Testis (tissue), 3 donors: ENCODE measurements around the gene SGSM2. TPM values are rescaled to one million over a fixed set of nuclear protein-coding genes. Genes with fewer than 3 reads are reported as not detected.

Source experiments
- DNase-seq: peaks from one replicate; pipeline ENCODE4 v3.0.0-alpha.2; 2019
- H3K27ac ChIP-seq, 2 donors: fragments of 200-600 bp; sonication (generic); one replicate each; pipeline ENCODE4 v1.5.1; 2019
- H3K27me3 ChIP-seq: fragments of 200-600 bp; sonication (generic); one replicate; pipeline ENCODE4 v1.5.1; 2019
- H3K36me3 ChIP-seq: fragments of 200-600 bp; sonication (generic); one replicate; pipeline ENCODE4 v1.5.1; 2017; ENCODE audit warnings: low read depth; ENCODE audit errors: missing control alignments
- H3K4me1 ChIP-seq: fragments of 200-600 bp; sonication (generic); one replicate; pipeline ENCODE4 v1.5.1; 2019
- H3K4me3 ChIP-seq, 2 donors: fragments of 200-600 bp; sonication (generic); one replicate each; pipeline ENCODE4 v1.5.1; 2017 to 2019
- H3K9me3 ChIP-seq: fragments of 200-600 bp; sonication (generic); one replicate; pipeline ENCODE4 v1.5.1; 2017
- POLR2A ChIP-seq: fragments of 450-650 bp; IDR thresholded peaks from one replicate; pipeline ENCODE4 v1.6.1; 2017; ENCODE audit warnings: antibody characterized with exemption, mild to moderate bottlenecking, moderate library complexity
- WGBS, 2 donors: methylation state at CpG; one replicate each; pipeline ENCODE4 v1.1.5; 2018; 5-methylcytosine and 5-hydroxymethylcytosine counted together
- intact Hi-C: fragments of 100-400 bp; cut with DNase I; formaldehyde crosslinking; loops from one replicate; pipeline ENCODE4 v1.15.1; 2023; ENCODE audit warnings: low total_unique reads
- polyA plus RNA-seq: library from polyadenylated mRNA; stranded (reverse); fragments of 350-450 nt; fragmentation: Illumina TruSeq; extraction: RNeasy Lipid Tissue Mini Kit (QIAGEN cat#74804); gene quantifications from one replicate; pipeline ENCODE4 v1.2.3, GENCODE V29; 2014; ENCODE audit warnings: low read depth, low replicate concordance; ENCODE audit not compliant: insufficient read depth
- total RNA-seq, 2 donors: library from RNA; depleted of rRNA; stranded (reverse); fragments of >200 nt; gene quantifications; one replicate each; pipeline ENCODE4 v1.2.3, GENCODE V29; 2016
- TF ChIP-seq, protein P1 (sequence below), 3 experiments: fragments of 450-650 bp in 2 of 3; fragments of 200-600 bp in 1 of 3; sonication (generic) in 1 of 3; IDR thresholded peaks; one replicate each; pipeline ENCODE4 v1.5.1; 2016 to 2019; ENCODE audit warnings: antibody characterized with exemption in 3 of 3, mild to moderate bottlenecking in 2 of 3, moderate library complexity in 1 of 3

The SGSM2 gene
- total and polyA plus RNA-seq, 3 donors from 2014 or later, result 54.1 to 88.9 (median 80.5) TPM

DNA sequence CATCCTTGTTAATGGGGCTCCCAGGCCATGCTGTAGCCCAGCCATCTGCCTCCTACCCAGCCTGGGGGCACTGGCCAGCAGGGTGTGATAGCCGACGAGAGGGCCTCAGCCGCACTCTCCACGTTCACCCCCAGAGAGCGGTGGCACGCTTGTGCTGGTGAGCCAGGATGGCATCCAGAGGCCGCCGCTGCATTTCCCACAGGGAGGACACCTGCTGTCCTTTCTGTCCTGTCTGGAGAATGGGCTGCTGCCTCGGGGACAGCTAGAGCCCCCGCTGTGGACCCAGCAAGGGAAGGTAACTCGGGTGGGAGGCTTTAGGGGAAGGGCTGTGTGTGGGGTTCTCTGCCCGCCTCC, 27.4 kb downstream of the SGSM2 start:
- Histone ChIP-seq H3K27ac (no peak overlapping the region), H3K4me3 (no peak overlapping the region), H3K4me1 (no peaks in the 10 kb centered on the region), H3K9me3 (no peaks in the 10 kb centered on the region), H3K36me3 (no peaks in the 10 kb centered on the region), H3K27me3 (no peaks in the 10 kb centered on the region)
- no peak for DNase-seq
- TF ChIP-seq POLR2A, result no peak
- intact Hi-C loops, result no loop called here
- WGBS, 2 donors, result 87 to 90% methylated on average over 3 to 12 of the region's 12 CpGs

DNA sequence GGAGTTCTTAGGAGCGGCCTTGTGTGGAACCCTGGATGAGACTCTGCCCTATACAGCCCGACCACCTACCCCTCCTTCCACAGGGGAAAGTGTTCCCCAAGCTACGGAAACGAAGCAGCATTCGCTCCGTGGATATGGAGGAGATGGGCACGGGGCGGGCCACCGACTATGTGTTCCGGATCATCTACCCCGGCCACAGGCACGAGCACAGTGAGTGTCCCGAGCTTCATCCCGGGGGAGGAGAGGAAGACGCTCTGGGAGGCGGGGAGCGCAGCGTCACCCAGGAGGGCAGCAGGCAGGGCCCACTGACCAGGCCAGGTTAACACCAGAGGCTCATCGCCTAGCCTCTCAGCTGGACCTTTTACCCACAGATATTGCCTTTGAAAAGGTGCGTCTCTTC, 27.8 kb downstream of the SGSM2 start:
- TF ChIP-seq, protein P1, sequence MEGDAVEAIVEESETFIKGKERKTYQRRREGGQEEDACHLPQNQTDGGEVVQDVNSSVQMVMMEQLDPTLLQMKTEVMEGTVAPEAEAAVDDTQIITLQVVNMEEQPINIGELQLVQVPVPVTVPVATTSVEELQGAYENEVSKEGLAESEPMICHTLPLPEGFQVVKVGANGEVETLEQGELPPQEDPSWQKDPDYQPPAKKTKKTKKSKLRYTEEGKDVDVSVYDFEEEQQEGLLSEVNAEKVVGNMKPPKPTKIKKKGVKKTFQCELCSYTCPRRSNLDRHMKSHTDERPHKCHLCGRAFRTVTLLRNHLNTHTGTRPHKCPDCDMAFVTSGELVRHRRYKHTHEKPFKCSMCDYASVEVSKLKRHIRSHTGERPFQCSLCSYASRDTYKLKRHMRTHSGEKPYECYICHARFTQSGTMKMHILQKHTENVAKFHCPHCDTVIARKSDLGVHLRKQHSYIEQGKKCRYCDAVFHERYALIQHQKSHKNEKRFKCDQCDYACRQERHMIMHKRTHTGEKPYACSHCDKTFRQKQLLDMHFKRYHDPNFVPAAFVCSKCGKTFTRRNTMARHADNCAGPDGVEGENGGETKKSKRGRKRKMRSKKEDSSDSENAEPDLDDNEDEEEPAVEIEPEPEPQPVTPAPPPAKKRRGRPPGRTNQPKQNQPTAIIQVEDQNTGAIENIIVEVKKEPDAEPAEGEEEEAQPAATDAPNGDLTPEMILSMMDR (IDR thresholded peaks at IDR 0.05), result no peak
- no peak for TF ChIP-seq POLR2A
- 88 to 93% methylated on average over 17 to 20 of the region's 20 CpGs for WGBS, 2 donors
- H3K27ac ChIP-seq, result no peak overlapping the region
- DNase-seq, result no peak
- intact Hi-C loops, result no loop called here
- H3K4me3 ChIP-seq, result no peak overlapping the region
- no peaks in the 10 kb centered on the region for H3K4me1 ChIP-seq
- no peaks in the 10 kb centered on the region for H3K27me3 ChIP-seq
- no peaks in the 10 kb centered on the region for H3K36me3 ChIP-seq
- H3K9me3 ChIP-seq, result no peaks in the 10 kb centered on the region

DNA sequence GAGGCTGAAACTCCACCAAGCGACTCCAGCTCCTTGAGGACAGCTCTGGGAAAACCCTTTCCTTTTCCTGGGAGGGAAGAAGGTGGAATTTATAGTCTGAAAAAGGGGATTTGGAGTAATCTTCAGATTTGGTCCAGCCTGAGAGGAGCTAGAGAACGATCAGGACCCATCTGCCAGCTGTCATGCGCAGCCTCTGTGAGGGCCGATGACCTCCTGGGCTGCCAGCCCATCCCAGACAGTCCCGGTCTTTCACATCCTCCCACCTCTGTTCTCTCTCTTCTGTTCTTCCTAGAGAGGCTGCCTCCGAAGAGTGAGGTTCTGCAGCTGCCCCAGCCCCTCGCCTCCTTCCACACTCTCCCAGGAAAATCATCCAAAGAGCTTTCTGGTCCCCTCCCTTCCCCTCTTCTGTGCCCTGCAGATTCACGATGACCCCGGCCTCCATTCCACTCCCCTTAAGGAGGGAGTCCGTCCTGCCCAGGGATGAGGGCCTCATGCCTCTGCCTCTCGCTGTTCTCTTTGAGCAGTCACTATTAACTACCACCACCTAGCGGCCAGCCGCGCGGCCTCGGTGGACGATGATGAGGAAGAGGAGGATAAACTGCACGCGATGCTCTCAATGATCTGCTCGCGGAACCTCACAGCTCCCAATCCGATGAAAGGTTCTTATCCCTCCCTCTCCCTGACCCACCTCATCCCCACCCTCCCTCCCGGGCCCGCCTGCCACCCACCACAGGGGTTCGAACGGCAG, 29.6 kb downstream of the SGSM2 start:
- no peak overlapping the region for H3K4me3 ChIP-seq
- no peak for TF ChIP-seq POLR2A
- TF ChIP-seq, protein P1 (IDR thresholded peaks at IDR 0.05), result no peak
- no peaks in the 10 kb centered on the region for H3K27me3 ChIP-seq
- intact Hi-C loops, result no loop called here
- no peaks in the 10 kb centered on the region for H3K36me3 ChIP-seq
- no peaks in the 10 kb centered on the region for H3K4me1 ChIP-seq
- no peak for DNase-seq
- no peak overlapping the region for H3K27ac ChIP-seq
- H3K9me3 ChIP-seq, result no peaks in the 10 kb centered on the region
- WGBS, 2 donors, result 80 to 82% methylated on average over 24 to 26 of the region's 26 CpGs

DNA sequence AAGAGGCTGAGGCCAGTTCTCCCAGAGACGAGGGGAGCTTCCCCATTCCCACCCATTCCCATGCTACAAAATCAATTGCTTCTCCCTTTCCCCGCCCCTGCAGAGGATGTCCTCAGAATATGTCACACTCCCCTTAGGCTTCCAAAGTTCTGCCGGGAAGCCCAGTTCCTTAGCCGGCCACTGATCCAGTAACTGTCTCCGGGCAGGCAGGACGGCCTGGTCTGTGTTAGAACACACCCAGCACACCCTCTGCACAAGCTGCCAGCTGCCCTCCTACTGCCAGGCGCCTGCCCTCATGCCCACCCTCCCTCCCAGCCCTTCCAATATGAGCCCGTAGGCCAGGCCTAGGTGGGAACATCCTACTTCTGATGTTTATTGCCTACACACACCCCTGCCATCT, 31.1 kb downstream of the SGSM2 start:
- Histone ChIP-seq H3K27me3 (no peaks in the 10 kb centered on the region), H3K27ac (no peak overlapping the region), H3K4me1 (no peaks in the 10 kb centered on the region), H3K4me3 (no peak overlapping the region), H3K9me3 (no peaks in the 10 kb centered on the region), H3K36me3 (no peaks in the 10 kb centered on the region)
- intact Hi-C loops, result no loop called here
- DNase-seq, result no peak
- no peak for TF ChIP-seq POLR2A
- TF ChIP-seq, protein P1 (IDR thresholded peaks at IDR 0.05), result no peak
- WGBS, 2 donors, result 87 to 93% methylated on average over 5 to 8 of the region's 8 CpGs

DNA sequence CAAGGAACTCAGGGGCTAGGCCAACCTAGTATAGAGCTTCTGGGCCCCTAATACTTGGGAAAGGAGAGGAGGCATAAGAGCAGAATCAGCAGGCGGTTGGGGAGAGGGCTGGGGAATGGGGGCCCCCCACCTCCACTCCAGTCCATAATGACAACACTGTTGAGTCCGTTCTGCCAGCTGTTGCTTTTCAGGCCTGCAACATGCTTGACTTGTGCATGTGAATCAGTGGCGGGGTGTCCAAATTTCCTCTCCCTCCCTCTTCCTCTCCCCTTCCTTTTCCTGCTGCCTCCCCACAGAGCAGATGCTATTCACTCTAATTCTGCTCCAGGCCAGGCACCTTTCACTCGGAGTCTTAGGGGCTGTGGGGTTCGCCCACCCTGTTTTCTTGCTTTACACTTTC, 31.7 kb downstream of the SGSM2 start:
- Histone ChIP-seq H3K27me3 (no peaks in the 10 kb centered on the region), H3K27ac (no peak overlapping the region), H3K9me3 (no peaks in the 10 kb centered on the region), H3K36me3 (no peaks in the 10 kb centered on the region), H3K4me3 (no peak overlapping the region), H3K4me1 (no peaks in the 10 kb centered on the region)
- intact Hi-C loops, result no loop called here
- no peak for DNase-seq
- WGBS, 2 donors, result 79 to 91% methylated on average over 5 of the region's 5 CpGs
- TF ChIP-seq, protein P1 (IDR thresholded peaks at IDR 0.05), result no peak
- TF ChIP-seq POLR2A, result no peak
